ENCODE results near the gene EIF4E1B.

The EIF4E1B gene

GRCh38 chr5:176692326-176692725 lies 61.9 kb downstream of the EIF4E1B start:
- DNase-seq (ENCODE audit: low spot score) = no peak

GRCh38 chr5:176692839-176693476 lies 62.5 kb downstream of the EIF4E1B start:
- DNase-seq (ENCODE audit: low spot score) = no peak

- DNase-seq (ENCODE audit: low spot score) = no peak
These were observed 63.0 kb downstream of the EIF4E1B start for GRCh38 chr5:176693477-176693851.

- no peak for DNase-seq (ENCODE audit: low spot score)
These were observed 63.7 kb downstream of the EIF4E1B start for GRCh38 chr5:176694146-176694545.

- no peak for DNase-seq (ENCODE audit: low spot score)
These were observed 64.2 kb downstream of the EIF4E1B start for GRCh38 chr5:176694631-176695030.

- DNase-seq (ENCODE audit: low spot score) = no peak
These were observed 64.6 kb downstream of the EIF4E1B start for GRCh38 chr5:176695073-176695472.
